ENCODE measurements around the gene TMEM209.
"Not testable (repeated sequence)": the region's sequence is repeated elsewhere in the genome, so short reads cannot be mapped to it uniquely, and the experiment has no call there.

TMEM209 gene

GRCh38 chr7:130127404-130127803 is 77.8 kb downstream of the TMEM209 start:
- no peak for DNase-seq (ENCODE audit: low read depth in 2 of 2)

GRCh38 chr7:130126840-130127239 is 78.4 kb downstream of the TMEM209 start:
- DNase-seq (ENCODE audit: low read depth in 2 of 2): not testable (repeated sequence)

- DNase-seq (ENCODE audit: low read depth in 2 of 2): no peak
These were observed 80.5 kb downstream of the TMEM209 start for GRCh38 chr7:130124711-130125110.

GRCh38 chr7:130123501-130123900 is 81.7 kb downstream of the TMEM209 start:
- DNase-seq (ENCODE audit: low read depth in 2 of 2): no peak

GRCh38 chr7:130118801-130119200 is 86.4 kb downstream of the TMEM209 start:
- DNase-seq (ENCODE audit: low read depth in 2 of 2): no peak

GRCh38 chr7:130118294-130118693 is 86.9 kb downstream of the TMEM209 start:
- no peak for DNase-seq (ENCODE audit: low read depth in 2 of 2)

- DNase-seq (ENCODE audit: low read depth in 2 of 2): no peak
These were observed 90.4 kb downstream of the TMEM209 start for GRCh38 chr7:130114776-130115175.

Data from stimulated activated CD8-positive, alpha-beta memory T cell treated with anti-CD3 and anti-CD28 coated beads, Interleukin-7, amount 100 ng/mL, for 4 hours (primary cell).